ENCODE data around the gene LMBR1L.
"Not testable (repeated sequence)": the region's sequence is repeated elsewhere in the genome, so short reads cannot be mapped to it uniquely, and the experiment has no call there.

Gene LMBR1L

DNA sequence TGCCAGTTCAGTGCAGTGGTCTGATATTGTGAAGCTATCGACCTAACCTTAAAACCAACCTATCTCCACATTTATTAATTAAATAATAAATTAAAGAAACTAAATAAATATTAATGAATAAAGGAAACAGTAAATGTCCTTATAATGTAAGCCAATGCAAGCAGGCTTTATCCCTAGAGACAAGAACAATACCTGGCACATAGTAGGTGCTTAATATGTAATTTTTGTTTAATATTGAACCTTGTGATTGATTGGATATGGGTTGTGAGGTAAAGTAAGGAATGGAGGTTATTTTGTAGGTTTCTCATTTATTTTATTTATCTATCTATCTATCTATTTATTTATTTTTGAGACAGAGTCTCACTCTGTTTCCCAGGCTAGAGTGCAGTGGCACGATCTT lies 28.4 kb upstream of the LMBR1L start:
- H3K4me3 ChIP-seq (ENCODE audit: low read length), result no peak overlapping the region
- TF ChIP-seq, protein P1, sequence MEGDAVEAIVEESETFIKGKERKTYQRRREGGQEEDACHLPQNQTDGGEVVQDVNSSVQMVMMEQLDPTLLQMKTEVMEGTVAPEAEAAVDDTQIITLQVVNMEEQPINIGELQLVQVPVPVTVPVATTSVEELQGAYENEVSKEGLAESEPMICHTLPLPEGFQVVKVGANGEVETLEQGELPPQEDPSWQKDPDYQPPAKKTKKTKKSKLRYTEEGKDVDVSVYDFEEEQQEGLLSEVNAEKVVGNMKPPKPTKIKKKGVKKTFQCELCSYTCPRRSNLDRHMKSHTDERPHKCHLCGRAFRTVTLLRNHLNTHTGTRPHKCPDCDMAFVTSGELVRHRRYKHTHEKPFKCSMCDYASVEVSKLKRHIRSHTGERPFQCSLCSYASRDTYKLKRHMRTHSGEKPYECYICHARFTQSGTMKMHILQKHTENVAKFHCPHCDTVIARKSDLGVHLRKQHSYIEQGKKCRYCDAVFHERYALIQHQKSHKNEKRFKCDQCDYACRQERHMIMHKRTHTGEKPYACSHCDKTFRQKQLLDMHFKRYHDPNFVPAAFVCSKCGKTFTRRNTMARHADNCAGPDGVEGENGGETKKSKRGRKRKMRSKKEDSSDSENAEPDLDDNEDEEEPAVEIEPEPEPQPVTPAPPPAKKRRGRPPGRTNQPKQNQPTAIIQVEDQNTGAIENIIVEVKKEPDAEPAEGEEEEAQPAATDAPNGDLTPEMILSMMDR (conservative IDR thresholded peaks at IDR 0.05; ENCODE audit: low read length), result no peak
- no peak for DNase-seq (ENCODE audit: low read depth)

DNA sequence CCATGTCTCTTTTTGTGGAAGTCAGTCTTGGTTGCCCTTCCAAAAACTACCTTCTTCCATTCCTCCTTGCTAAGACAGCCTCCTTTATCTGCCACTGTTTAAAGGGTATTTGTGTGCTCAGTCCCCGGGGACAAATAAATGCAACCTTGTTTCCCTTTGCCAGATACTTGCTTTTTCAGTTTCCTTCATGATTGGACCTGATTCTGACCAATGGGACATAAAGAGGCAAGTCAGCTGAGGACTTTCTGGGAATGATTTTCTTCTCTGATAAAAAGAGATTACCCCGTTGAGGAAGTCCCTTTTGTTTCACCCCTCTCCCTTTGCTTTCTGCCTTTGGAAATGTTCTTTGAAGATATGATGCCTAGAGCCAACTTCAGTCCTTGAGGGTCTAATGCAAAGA lies 27.9 kb upstream of the LMBR1L start:
- H3K4me3 ChIP-seq (ENCODE audit: low read length), result no peak overlapping the region
- no peak for DNase-seq (ENCODE audit: low read depth)
- TF ChIP-seq, protein P1 (conservative IDR thresholded peaks at IDR 0.05; ENCODE audit: low read length), result no peak

DNA sequence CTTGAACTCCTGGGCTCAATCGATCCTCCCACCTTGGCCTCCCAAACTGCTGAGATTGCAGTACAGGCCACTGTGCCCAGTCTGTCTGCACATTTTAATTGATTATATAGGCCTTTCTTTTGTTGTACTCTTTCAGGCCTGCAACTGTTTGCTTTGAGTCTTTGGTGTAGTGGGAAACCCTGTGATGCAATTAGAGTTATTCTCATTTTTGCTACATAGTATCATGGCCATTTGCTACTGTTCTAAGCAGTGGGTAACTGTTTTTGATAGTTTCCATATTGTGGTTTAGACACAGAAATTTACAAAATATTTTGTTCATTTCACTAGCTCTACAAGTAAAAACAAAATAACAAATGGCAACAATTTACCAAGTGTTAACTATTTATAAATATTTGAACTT lies 26.8 kb upstream of the LMBR1L start:
- DNase-seq (ENCODE audit: low read depth), result peak; percentile 70
- H3K4me3 ChIP-seq (ENCODE audit: low read length), result no peak overlapping the region
- TF ChIP-seq, protein P1 (conservative IDR thresholded peaks at IDR 0.05; ENCODE audit: low read length), result no peak

DNA sequence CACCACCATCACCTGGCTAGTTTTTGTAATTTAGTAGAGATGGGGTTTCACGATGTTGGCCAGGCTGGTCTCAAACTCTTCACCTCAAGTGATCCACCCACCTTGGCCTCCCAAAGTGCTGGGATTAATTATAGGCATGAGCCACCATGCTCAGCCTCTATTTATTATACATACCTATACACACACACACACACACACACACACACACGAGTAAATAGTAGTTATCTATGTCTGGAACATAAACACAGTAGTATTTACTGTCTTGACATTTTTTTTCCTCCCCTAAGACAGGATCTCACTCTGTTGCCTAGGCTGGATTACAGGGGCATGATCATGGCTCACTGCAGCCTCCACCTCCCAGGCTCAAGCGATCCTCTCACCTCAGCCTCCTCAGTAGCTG lies 26.4 kb upstream of the LMBR1L start:
- DNase-seq (ENCODE audit: low read depth), result not testable (repeated sequence)

DNA sequence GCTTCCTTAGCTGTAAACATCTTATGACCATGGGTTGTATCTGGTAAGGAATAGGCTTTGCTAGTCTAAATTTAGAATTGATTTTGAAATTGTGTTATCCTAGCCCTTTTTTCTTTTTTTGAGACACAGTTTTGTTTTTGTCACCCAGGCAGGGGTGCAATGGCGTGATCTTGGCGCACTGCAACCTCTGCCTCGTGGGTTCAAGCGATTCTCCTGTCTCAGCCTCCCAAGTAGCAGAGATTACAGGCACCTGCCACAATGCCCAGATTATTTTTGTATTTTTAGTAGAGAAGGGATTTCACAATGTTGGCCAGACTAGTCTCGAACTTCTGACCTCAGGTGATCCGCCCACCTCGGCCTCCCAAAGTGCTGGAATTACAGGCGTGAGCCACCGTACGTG lies 22.9 kb upstream of the LMBR1L start:
- DNase-seq (ENCODE audit: low read depth), result no peak
- H3K4me3 ChIP-seq (ENCODE audit: low read length), result no peak overlapping the region
- TF ChIP-seq, protein P1 (conservative IDR thresholded peaks at IDR 0.05; ENCODE audit: low read length), result no peak

More for the DNA sequence above, 26.4 kb upstream of the LMBR1L start:
- H3K4me3 ChIP-seq (ENCODE audit: low read length), result not testable (repeated sequence)

DNA sequence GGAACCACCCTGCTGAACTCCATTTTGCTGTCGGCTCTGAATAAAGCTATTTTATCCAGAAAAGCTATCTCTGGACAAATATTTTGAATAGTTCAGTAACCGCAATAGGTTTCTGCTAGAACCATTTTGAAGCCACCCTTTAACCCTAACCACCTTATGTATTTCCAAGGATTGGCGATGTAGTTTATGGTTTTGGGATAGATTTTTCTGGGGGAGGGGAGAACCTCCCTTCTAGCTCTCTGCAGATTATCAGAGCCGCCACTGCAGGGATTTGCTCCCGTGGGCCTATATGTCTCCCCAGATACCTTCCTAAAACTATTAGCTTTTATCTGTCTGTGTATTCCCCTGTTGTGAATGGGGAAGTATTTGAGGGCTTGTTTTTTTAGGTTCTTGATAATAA lies 22.4 kb upstream of the LMBR1L start:
- TF ChIP-seq, protein P1 (conservative IDR thresholded peaks at IDR 0.05; ENCODE audit: low read length), result no peak
- no peak for DNase-seq (ENCODE audit: low read depth)
- peak overlapping the region; percentile 35 for H3K4me3 ChIP-seq (ENCODE audit: low read length)

DNA sequence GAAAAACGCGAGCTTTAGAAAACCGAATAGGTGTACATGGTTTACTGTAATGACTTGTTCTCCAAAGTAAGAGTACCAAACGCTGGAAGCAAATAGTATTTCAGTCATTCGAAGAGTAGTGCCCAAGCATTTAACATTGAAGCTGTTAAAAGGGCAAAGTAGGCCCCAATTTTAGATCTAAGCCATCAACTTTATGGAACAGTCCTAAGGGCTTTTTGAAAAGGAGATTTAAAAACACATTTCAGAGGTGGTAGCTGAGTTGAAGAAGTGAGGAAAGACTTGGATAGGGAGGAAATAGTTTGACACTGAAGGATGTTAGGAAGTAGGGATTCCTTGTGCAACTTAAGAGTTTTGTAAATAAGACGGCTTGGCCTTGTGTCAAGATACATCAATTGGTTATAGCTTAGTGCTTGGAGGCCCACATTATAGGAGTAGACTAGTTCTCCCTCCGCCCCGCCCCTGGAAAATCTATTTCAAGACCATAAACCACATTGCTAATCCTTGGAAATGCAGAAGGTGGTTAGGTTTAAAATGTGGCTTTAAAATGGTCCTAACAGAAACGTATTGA lies 21.3 kb upstream of the LMBR1L start:
- TF ChIP-seq, protein P1 (conservative IDR thresholded peaks at IDR 0.05; ENCODE audit: low read length), result no peak
- DNase-seq (ENCODE audit: low read depth), result peak; percentile 61
- peak overlapping the region; percentile 62 for H3K4me3 ChIP-seq (ENCODE audit: low read length)

Measured in AG10803 (cell line).